Stimulated activated CD4-positive, alpha-beta T cell treated with anti-CD3 and anti-CD28 coated beads, Interleukin-4, amount 100 ng/mL, for 24 hours (primary cell): Measurements from ENCODE around the gene FGD5.
"Not testable (repeated sequence)": the region's sequence is repeated elsewhere in the genome, so short reads cannot be mapped to it uniquely, and the experiment has no call there.

Source experiments
- DNase-seq: peaks from one replicate; pipeline ENCODE4 v3.0.0-alpha.2; 2020

FGD5 gene

GRCh38 chr3:14879211-14879874 lies 60.6 kb downstream of the FGD5 start:
- DNase-seq, result peak; percentile 24

- DNase-seq, result no peak
These were observed 61.8 kb downstream of the FGD5 start for GRCh38 chr3:14880447-14881106.

GRCh38 chr3:14883226-14883625 lies 64.5 kb downstream of the FGD5 start:
- no peak for DNase-seq

GRCh38 chr3:14884665-14885064 lies 65.9 kb downstream of the FGD5 start:
- DNase-seq, result peak; percentile 14

GRCh38 chr3:14885307-14885706 lies 66.5 kb downstream of the FGD5 start:
- peak; percentile 13 for DNase-seq

GRCh38 chr3:14886101-14886500 lies 67.3 kb downstream of the FGD5 start:
- no peak for DNase-seq

- no peak for DNase-seq
These were observed 70.4 kb downstream of the FGD5 start for GRCh38 chr3:14889205-14889604.

- no peak for DNase-seq
These were observed 71.2 kb downstream of the FGD5 start for GRCh38 chr3:14889943-14890342.

GRCh38 chr3:14890476-14890875 lies 71.7 kb downstream of the FGD5 start:
- no peak for DNase-seq

GRCh38 chr3:14891135-14892132 lies 72.7 kb downstream of the FGD5 start:
- DNase-seq, result no peak

- DNase-seq, result no peak
These were observed 73.5 kb downstream of the FGD5 start for GRCh38 chr3:14892226-14892625.

GRCh38 chr3:14894085-14894484 lies 75.3 kb downstream of the FGD5 start:
- DNase-seq, result no peak

- no peak for DNase-seq
These were observed 78.5 kb downstream of the FGD5 start for GRCh38 chr3:14897266-14897665.

- DNase-seq, result no peak
These were observed 80.2 kb downstream of the FGD5 start for GRCh38 chr3:14898929-14899328.

- no peak for DNase-seq
These were observed 81.3 kb downstream of the FGD5 start for GRCh38 chr3:14899993-14900618.

- DNase-seq, result no peak
These were observed 82.4 kb downstream of the FGD5 start for GRCh38 chr3:14900881-14901873.

GRCh38 chr3:14902719-14903118 lies 84.0 kb downstream of the FGD5 start:
- no peak for DNase-seq

- not testable (repeated sequence) for DNase-seq
These were observed 84.7 kb downstream of the FGD5 start for GRCh38 chr3:14903501-14903900.

GRCh38 chr3:14905055-14905657 lies 86.4 kb downstream of the FGD5 start:
- no peak for DNase-seq

- DNase-seq, result no peak
These were observed 87.7 kb downstream of the FGD5 start for GRCh38 chr3:14906355-14906971.
